OCI-LY7 (cell line): ENCODE data around the gene WNT7B. TPM values are rescaled to one million over a fixed set of nuclear protein-coding genes. Genes with fewer than 3 reads are reported as not detected.

Source experiments
- BruUV-seq: library from RNA; stranded (reverse); fragments of 400-500 nt; replicated peaks from 2 replicates; lab custom pipeline; 2021; lab: Mats Ljungman, UMichigan
- CTCF ChIA-PET: fragments of 300-600 bp; sonication (Branson Sonifier 250); formaldehyde crosslinking; loops from one replicate; lab custom pipeline; 2022; ENCODE audit warnings: antibody characterized with exemption; ENCODE audit not compliant: unreplicated experiment; lab: Charles Lee
- POLR2A ChIA-PET: fragments of 300-600 bp; sonication (Branson Sonifier 250); formaldehyde crosslinking; loops from one replicate; lab custom pipeline; 2022; ENCODE audit warnings: antibody characterized with exemption; lab: Charles Lee
- DNase-seq: peaks from one replicate; pipeline ENCODE4 v3.0.0-alpha.2; 2015; ENCODE audit warnings: low spot score
- H2AFZ ChIP-seq: fragments of 200-600 bp; sonication (generic), shearing (Covaris generic); 2 replicates; pipeline ENCODE4 v1.6.1; 2014; ENCODE audit warnings: mild to moderate bottlenecking, antibody characterized with exemption, low read length, moderate library complexity
- H3K27ac ChIP-seq: fragments of 200-600 bp; sonication (generic); 2 replicates; pipeline ENCODE4 v1.5.1; 2014; ENCODE audit warnings: mixed run types, low read depth, mild to moderate bottlenecking, moderate library complexity, low read length, inconsistent platforms; ENCODE audit not compliant: poor library complexity, severe bottlenecking
- H3K36me3 ChIP-seq: fragments of 200-600 bp; sonication (generic); 2 replicates; pipeline ENCODE4 v1.6.1; 2014; ENCODE audit warnings: mild to moderate bottlenecking, antibody characterized with exemption, low read length, moderate library complexity, mixed read lengths; ENCODE audit not compliant: insufficient read depth
- H3K4me1 ChIP-seq: fragments of 200-600 bp; sonication (generic); 2 replicates; pipeline ENCODE4 v1.5.1; 2014; ENCODE audit warnings: mild to moderate bottlenecking, low read length; ENCODE audit not compliant: insufficient read depth, poor library complexity, severe bottlenecking
- H3K4me2 ChIP-seq: fragments of 200-600 bp; sonication (generic); 2 replicates; pipeline ENCODE4 v1.6.1; 2014; ENCODE audit warnings: mild to moderate bottlenecking, low read length
- H3K4me3 ChIP-seq: fragments of 200-600 bp; sonication (generic); 2 replicates; pipeline ENCODE4 v1.5.1; 2014; ENCODE audit warnings: mild to moderate bottlenecking, low read depth, low read length; ENCODE audit not compliant: poor library complexity, severe bottlenecking
- H3K79me2 ChIP-seq: fragments of 200-600 bp; sonication (generic); 2 replicates; pipeline ENCODE4 v1.6.1; 2016; ENCODE audit warnings: low read depth, mild to moderate bottlenecking, low read length, moderate library complexity, mixed read lengths; ENCODE audit not compliant: insufficient read depth
- H3K9me2 ChIP-seq: fragments of 200-600 bp; sonication (generic); 2 replicates; pipeline ENCODE4 v1.6.1; 2016; ENCODE audit warnings: mild to moderate bottlenecking, low read length, mixed read lengths; ENCODE audit not compliant: insufficient read depth
- H3K9me3 ChIP-seq: fragments of 200-600 bp; sonication (generic); 2 replicates; pipeline ENCODE4 v1.6.1; 2014; ENCODE audit warnings: mild to moderate bottlenecking, mixed run types, low read length, mixed read lengths
- H4K20me1 ChIP-seq: fragments of 200-600 bp; sonication (generic); 2 replicates; pipeline ENCODE4 v1.6.1; 2014; ENCODE audit warnings: mild to moderate bottlenecking, antibody characterized with exemption, low read length, moderate library complexity, mixed read lengths; ENCODE audit not compliant: insufficient read depth
- CTCF ChIP-seq: fragments of 200-600 bp; sonication (generic); conservative IDR thresholded peaks from 2 replicates; pipeline ENCODE4 v1.5.1; 2014; ENCODE audit warnings: mild to moderate bottlenecking, antibody characterized with exemption, low read length, moderate library complexity, mixed read lengths
- EZH2phosphoT487 ChIP-seq: fragments of 200-600 bp; sonication (generic); IDR thresholded peaks from 2 replicates; pipeline ENCODE4 v1.6.1; 2018; ENCODE audit warnings: low read depth, borderline replicate concordance, mild to moderate bottlenecking, mixed run types, antibody characterized with exemption, low read length, moderate library complexity, mixed read lengths
- intact Hi-C: fragments of 100-400 bp; cut with micrococcal nuclease; formaldehyde crosslinking; loops from one replicate; pipeline ENCODE4 v1.10.0; 2022; ENCODE audit not compliant: unreplicated experiment
- total RNA-seq, 2 experiments: library from RNA; depleted of rRNA in 1 of 2; stranded (reverse); fragments of >200 nt in 1 of 2; shearing (Covaris generic) in 1 of 2; gene quantifications; 2 replicates each; pipeline ENCODE4 v1.2.3, GENCODE V29; 2014 to 2022

The WNT7B gene
- total RNA-seq, 2 experiments from 2014 or later: not detected

- H3K9me3 ChIP-seq: no peaks in the 10 kb centered on the region
- H3K4me3 ChIP-seq: no peak overlapping the region
- DNase-seq: no peak
- TF ChIP-seq CTCF: no peak
- no peak for TF ChIP-seq EZH2phosphoT487
- intact Hi-C loops: no loop called here
- ChIA-PET POLR2A (no interaction called here), CTCF (no interaction called here)
- no peaks in the 10 kb centered on the region for H3K4me1 ChIP-seq
- BruUV-seq: no TSS peak
- no peaks in the 10 kb centered on the region for H4K20me1 ChIP-seq
- H3K9me2 ChIP-seq: no peaks in the 10 kb centered on the region
- no peaks in the 10 kb centered on the region for H3K79me2 ChIP-seq
- H3K4me2 ChIP-seq: no peak overlapping the region
- no peak overlapping the region for H3K27ac ChIP-seq
- no peaks in the 10 kb centered on the region for H3K36me3 ChIP-seq
- H2AFZ ChIP-seq: no peak overlapping the region
These were observed 11.9 kb downstream of the WNT7B start for GRCh38 chr22:45964926-45965527.

GRCh38 chr22:45964372-45964771 is 12.6 kb downstream of the WNT7B start:
- no peaks in the 10 kb centered on the region for H4K20me1 ChIP-seq
- no peaks in the 10 kb centered on the region for H3K36me3 ChIP-seq
- DNase-seq: no peak
- H2AFZ ChIP-seq: no peak overlapping the region
- POLR2A ChIA-PET: no interaction called here
- CTCF ChIA-PET: no interaction called here
- H3K79me2 ChIP-seq: no peaks in the 10 kb centered on the region
- no peaks in the 10 kb centered on the region for H3K9me2 ChIP-seq
- intact Hi-C loops: no loop called here
- no TSS peak for BruUV-seq
- no peaks in the 10 kb centered on the region for H3K4me1 ChIP-seq
- no peak overlapping the region for H3K4me3 ChIP-seq
- H3K27ac ChIP-seq: no peak overlapping the region
- H3K9me3 ChIP-seq: no peaks in the 10 kb centered on the region
- no peak overlapping the region for H3K4me2 ChIP-seq
- no peak for TF ChIP-seq EZH2phosphoT487
- TF ChIP-seq CTCF: no peak

GRCh38 chr22:45963821-45964220 is 13.1 kb downstream of the WNT7B start:
- Histone ChIP-seq H3K4me1 (no peaks in the 10 kb centered on the region), H3K9me2 (no peaks in the 10 kb centered on the region), H3K9me3 (no peaks in the 10 kb centered on the region), H3K4me3 (no peak overlapping the region), H3K36me3 (no peaks in the 10 kb centered on the region), H3K27ac (no peak overlapping the region), H4K20me1 (no peaks in the 10 kb centered on the region), H2AFZ (no peak overlapping the region), H3K79me2 (no peaks in the 10 kb centered on the region), H3K4me2 (no peak overlapping the region)
- CTCF ChIA-PET: no interaction called here
- DNase-seq: no peak
- BruUV-seq: no TSS peak
- intact Hi-C loops: no loop called here
- TF ChIP-seq EZH2phosphoT487: no peak
- no peak for TF ChIP-seq CTCF
- POLR2A ChIA-PET: no interaction called here
